Activated CD8-positive, alpha-beta memory T cell treated with anti-CD3 and anti-CD28 coated beads, Interleukin-2, amount 50 U/mL, for 1 hour (primary cell): Measurements from ENCODE around the gene SAG.
"Not testable (repeated sequence)": the region's sequence is repeated elsewhere in the genome, so short reads cannot be mapped to it uniquely, and the experiment has no call there.

Experiments used
- DNase-seq: peaks from one replicate; pipeline ENCODE4 v3.0.0-alpha.2; 2020; ENCODE audit errors: extremely low read depth

SAG gene

DNA sequence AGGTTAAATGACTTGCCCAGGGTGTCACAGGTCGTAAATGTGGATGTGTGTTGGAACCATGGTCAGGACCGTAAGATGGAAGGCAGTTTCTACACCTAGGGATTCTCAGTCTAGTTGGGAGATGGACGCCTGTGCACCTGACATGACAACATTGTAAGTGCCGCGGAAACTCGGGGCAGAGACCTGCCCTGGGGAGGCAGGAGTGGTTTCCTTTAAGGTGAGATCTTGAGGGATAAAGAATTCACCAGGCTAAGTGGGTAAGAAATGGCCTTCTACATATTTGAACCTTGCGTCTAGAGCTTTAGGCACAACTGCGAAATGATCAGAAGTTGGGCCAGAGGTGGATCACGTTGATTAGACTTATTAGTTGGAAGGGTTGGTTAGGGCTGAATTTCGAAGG, 48.3 kb downstream of the SAG start:
- DNase-seq: no peak

DNA sequence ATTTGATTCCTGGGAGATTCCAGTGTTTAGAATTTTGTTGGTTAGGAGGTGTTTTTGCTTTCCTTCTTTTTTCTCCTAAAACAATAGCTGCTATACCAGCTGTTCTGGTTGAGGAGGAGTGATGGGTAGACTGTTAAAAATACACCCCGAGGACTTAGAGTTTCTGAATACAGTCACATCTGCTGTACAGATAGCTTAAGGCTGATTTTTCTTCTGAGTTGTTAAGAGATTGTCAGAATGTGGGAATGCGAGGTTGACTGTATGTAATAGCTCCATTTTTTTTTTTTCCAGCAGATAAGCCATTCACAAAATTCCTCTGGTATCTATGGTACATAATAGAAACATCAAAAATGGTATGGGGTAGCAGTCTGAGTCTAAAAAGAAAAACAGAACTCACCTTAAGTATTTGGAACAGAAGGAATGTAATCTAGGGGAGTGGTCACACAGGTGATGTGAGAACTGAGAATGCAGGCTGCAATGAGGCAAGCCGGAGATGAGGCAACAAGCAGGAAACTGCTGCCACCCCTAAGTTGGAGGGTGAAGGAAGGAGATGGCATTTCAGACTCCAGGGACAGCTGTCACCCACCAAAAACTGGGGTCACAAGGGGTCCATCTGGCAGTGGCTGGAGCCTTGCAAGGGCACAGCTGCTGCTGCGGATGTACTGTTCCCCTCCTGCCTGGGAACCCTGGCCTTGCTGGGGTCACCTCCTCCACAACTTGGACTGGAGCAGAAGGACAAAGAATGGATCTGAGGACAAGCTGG, 49.1 kb downstream of the SAG start:
- no peak for DNase-seq

DNA sequence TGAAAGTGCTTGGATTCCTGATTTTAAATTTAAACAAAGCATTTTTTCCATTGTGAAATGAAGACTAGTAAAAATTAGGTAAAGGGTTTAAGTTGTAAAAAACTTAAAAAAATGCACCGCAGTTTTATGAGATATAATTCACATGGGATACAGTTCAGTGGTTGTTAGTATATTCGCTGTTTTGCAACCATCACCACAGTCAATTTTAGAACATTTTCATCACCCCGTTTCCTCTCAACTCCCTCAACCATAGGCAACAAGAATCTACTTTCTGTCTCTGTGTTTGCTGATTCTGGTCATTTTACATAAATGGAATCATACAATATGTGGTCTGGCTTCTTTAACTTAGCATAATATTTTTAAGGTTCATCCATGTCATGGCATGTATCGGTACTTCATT, 50.7 kb downstream of the SAG start:
- DNase-seq: no peak

DNA sequence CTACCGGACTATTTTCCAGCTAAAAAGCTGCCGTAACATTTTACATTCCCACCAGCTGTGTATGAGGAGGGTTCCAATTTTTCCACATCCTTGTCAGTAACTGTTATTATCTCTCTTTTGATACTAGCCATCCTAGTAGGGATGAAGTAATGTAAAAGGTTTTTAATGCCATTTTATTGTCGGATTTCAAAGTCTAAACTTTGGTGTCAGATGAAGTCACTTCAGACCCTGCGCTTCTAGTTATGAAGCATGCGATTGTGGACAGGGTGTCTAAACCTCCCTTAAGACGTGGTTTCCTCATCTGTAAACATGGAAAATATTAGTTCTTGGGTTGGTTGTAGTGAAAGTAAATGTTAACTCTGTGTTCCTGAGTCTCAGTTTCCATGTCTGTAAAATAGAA, 51.3 kb downstream of the SAG start:
- no peak for DNase-seq

DNA sequence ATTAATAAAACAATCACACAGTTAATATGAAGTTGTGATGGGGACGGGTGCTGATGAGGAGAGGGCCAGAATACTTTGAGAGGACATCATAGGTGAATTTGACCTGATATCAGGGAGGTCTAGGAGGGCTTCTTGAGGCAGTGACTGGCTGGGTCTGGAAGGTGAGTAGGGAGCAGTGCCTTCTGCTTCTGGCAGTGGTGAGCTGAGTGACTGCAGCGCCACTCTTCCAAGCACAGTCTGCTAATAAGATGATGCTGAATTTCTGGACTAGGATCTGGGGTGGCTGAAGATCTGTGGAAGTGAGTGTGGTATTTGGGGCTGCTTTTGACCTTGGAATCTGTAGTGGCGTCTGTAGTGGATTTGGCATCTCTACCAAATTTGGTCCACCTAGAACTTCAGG, 52.2 kb downstream of the SAG start:
- no peak for DNase-seq

DNA sequence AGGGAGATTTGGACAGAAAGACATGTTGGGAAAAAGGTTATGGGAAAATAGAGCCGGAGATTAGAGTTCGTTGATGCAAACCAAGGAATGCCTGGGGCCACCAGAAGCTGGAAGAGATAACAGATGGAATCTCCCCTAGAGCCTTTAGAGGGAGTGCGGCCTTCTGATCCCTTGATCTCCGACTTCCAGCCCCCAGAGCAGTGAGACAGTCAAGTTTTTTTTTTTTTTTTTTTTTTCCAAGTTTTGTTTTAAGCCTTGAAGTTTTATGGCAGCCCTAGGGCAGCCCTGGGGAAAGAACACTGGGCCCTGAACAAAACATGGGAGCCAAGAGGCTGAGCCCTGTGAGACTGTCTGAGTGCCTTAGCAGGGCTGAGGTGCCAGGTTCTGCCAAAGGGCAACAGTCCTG, 53.2 kb downstream of the SAG start:
- no peak for DNase-seq

DNA sequence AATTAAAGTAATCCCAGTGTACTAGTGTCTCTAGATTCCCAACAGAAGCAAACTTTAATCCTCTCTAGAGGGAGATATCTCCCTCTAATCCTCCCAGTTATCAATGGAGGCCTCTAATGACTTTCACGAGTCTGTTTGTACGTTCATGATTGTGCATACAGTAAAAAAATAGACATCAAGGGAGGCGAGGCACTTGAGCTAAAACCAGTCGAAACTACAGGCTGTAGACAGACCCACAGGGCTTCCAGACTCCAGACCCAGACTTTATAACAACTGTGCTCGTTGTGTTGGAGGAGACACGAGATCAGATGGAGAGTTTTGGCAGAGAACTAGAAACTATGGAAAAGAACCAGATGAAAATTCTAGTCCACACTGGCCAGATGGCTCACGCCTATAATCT, 53.7 kb downstream of the SAG start:
- DNase-seq: no peak

DNA sequence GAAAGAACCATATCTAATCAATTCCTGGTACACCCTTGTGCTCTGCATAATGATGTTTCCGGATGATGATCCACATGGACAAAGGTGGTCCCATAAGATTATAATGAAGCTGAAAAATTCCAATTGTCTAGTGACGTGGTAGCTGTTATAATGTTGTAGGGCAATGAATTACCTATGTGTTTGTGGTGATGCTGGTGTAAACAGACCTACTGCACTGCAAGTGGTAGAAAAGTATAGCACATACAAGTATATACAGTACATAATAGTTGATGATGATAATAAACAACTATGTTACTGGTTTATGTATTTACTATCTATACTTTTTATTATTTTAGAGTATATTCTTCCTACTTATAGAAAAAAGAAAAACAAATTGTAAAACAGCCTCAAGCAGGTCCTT, 55.1 kb downstream of the SAG start:
- DNase-seq: no peak

DNA sequence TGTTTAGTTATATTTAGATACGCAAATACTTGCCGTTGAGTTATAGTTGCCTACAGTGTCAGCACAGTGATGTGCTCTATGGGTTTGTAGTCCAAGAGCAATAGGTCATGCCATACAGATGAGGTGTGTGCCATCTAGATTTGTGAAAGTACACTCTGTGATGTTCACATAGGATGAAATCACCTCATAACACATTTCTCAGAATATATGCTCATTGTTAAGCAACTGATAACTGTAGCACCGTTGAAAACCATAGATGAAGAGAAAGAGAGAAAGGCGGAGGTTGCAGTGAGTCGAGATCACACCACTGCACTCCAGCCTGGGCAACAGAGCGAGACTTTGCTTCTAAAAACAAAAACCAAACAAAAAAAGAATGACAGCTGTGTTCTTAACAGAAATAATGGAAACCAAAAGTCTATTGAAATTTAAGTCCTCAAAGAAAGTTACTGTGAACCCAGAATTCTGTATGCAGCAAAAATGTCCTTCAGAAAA, 56.2 kb downstream of the SAG start:
- DNase-seq: no peak

DNA sequence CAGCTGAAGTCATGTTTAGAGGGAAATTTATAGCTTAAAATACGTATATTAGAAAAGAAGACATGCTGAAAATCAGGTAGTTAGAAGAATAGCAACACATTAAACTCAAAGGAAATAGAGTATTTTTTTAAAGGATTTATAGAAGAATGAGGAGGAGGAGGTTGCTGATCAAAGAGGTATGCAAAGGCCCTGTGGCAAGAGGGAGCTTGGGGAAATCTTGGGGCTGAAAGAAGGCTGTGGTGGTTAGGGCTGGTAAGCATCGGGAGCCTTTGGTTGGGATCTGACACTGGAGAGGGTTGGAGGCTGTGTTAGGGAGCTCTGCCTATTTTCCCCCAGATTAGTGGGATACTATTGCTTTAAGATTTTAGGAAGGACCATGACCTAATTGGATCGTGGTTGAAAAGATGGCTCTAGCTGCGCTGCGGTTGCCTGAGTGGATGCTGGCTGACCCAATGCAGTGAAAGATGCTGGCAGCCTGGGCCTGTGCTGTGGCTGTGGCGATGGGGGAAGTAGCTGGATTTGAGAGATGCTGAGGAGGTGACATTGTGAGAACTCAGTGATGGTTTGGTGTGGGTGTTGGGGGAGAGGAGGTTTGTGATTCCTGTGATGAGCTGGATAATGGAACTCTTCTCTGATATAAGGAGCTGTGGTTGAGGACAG, 58.4 kb downstream of the SAG start:
- no peak for DNase-seq

DNA sequence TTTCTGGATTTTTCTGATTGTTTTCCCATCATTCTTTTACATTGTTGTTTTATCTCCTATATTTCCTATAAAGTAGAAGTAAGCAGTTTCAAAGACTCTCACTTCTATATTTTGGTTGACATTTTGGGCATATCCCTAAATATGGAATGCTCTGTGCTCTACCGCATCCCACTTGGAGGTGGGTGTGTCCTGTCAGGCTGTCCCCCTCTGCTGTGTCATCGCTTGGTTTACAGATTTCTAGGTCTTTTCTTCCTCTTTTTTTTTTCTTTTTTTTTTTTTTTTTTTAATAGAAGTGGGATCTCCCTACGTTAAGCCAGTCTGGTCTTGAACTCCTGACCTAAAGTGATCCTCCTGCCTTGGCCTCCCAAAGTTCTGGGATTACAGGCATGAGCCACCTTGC, 60.0 kb downstream of the SAG start:
- no peak for DNase-seq

DNA sequence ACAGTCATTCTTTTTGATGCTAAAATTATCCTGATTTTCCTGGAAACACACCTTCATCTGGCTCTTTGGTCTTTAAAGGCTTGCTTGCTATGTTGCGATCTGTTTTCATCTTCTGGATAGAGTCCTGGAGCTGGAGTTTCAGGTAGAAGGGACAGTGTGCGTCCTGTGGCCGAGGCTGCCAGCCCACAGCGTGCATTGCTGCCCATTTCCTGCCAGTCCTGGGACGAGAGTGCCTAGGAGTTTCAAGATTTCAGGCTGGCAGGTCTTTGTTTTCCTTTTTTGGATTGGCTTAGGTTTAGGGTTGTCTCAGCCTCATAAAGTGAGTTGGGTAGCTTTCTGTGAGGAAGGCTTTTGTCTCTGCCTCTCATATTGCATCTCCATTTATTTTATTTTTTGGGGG, 61.1 kb downstream of the SAG start:
- DNase-seq: no peak

DNA sequence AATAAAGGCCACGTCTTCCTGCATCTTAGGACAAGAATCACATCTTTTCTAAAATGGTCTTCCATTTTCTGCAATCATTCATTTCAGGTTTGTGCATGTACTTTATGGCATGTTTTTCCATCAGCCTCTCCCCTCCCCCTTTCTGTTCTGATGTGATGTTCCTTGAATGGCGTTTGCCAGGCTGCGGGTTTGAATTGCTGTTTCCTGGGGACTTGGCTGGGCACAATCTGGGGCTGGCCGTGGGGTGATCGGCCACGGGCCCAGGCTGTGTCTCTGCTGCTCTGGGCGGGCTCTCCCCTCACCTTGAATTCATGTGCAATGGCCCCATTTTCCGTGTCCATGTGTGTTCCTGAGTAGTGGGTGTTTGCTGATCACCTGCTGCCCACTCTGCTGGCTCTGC, 61.8 kb downstream of the SAG start:
- no peak for DNase-seq

DNA sequence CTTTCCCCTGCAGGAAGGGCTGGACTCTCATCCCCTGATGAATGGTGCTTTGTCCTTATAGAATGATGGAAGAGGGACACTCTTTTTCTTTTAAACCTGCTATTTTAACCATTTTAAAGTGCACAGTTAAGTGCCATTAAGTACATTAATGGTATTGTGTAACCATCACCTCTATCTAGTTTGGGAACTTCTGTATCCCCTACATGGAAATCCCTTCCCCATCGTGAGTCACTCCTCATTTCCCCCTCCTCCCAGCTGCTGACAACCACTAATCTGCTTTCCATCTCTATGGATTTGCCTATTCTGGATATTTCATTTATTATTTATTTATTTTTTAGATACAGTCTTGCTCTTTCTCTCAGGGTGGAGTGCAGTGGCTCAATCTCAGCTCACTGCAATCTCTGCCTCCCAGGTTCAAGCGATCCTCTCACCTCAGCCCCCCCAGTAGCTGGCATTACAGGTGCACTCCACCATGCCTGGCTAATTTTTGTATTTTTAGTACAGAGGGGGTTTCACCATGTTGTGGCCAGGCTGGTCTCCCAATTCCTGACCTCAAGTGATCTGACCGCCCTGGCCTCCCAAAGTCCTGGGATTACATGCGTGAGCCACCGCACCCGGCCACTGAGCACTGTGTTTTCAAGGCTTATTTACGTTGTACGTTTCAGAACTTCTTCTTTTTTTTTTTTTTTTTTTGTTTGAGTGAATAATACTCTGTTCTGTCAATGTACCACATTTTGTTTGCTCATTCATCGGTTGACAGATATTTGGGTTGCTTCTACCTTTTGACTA, 62.5 kb downstream of the SAG start:
- no peak for DNase-seq

DNA sequence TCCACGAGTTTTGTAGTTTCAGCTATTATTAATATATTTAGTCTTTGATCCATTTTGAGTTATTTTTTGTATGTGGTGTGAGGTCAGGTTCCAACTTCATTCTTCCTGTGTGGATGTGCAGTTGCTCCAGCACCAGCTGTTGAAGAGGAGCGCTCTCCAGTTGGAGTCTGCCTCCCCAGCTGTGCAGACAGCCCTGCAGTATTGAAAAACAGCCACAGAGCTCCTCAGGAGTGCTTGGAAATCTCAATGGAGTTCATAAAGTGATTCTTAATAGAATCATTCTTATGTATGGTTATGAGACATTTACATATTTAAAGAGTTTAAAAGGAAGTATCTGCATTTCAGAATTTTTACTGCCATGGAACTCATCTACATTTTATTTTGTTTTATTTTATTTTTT, 64.0 kb downstream of the SAG start:
- DNase-seq: no peak

DNA sequence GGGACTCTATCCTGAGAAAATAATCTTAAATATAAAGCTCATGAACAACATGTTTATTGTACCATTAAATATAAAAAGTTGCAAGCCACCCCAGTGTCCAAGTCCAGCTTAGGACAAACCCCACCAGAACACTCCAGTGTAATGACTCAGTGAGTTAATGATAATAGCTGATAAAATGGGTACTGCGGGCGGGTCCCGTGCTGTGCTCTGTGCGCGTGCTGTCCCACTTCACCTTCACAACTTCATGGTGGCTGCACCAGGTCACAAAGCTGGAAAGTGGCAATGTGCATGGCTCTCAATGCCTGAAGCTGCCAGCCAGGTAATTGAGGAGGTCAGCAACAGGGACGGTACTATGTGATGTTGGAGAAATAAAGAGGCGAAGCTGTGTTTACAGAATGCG, 65.2 kb downstream of the SAG start:
- DNase-seq: no peak

DNA sequence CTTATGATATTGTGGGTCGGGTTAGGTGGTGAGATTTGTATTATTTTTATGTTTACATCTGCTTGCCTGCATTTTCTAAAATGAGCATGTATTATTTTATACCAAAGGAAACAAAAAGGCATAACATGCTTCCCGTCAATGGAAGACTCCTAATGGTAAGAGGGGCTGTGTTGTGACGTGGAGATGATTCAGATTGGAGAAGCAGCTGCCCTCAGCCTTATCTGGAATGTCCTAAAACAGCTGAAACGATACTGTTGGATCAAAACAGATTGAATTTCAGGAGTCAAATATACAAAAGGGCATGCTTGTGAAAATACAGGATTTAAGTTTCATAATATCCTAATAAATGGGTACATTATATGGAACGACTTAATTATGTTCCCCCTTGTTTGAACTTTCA, 65.7 kb downstream of the SAG start:
- DNase-seq: no peak

DNA sequence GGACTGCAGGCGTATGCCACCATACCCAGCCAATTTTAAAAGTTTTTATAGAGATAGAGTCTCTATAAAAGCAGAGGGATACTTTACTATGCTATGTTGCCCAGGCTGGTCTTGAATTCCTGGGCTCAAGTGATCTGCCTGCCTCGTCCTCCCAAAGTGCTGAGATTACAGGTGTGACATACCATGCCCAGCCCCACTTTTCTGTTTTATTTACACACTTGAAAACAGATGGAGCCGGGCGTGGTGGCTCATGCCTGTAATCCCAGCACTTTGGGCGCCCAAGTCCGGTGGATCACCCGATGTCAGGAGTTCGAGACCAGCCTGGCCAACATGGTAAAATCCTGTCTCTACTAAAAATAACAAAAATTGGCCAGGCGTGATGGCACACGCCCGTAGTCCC, 67.2 kb downstream of the SAG start:
- not testable (repeated sequence) for DNase-seq

DNA sequence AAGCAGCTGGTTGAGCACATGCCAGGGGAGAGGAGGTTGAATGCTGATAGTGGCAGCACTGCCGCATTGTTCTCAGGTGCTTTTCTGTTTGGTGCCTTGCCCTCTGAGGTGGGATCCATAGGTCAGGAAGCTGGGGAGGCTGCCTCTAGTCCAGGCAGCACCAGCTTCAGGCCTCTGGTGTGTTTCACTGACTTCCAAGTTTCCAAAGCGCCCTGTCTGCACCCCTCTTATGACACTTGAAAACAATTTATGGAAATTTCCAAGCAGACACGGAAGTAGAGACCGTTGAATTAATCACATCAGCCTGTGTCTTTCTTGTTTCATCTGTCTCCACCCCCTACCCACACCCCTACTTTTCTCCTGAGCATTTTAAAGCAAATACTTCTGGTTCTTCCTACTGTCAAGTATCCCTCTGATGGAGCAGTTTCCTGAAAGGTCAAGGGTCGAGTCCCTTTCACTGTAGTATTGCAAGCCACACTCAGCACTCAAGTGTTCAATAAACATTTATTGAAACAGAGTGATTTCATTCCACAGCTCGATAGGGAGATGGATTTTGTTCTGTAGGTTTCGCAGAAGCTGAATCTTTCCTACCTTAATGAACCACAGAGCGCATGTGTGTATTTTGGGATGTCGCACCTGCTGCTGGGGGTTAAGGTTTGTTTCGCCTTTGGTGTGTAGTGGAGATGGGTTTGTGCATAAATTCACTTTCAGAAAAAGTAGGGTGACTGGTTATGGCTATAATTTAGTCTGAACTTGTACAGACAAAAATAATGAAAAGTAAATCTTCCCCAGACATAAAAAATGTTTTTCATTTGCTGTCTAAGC, 68.1 kb downstream of the SAG start:
- DNase-seq: no peak

DNA sequence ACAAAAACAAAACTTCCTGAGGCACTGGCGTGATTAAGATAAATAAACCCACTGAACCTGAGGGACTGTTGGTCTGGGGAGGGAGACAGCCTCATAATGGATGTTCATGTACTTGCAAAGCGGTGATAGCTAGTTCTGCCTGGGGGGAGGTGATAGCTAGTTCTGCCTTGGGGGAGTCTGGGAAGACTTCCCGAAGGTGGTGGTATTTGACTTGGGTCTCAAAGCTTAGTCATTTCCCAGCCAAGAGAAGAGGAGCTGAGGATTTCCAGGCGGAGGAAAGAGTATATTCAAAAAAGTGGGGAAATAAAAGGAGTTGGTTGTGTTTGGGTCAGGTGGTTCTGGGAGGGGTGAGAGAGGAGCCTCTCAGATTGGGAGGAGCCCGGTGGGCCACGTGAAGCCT, 71.4 kb downstream of the SAG start:
- no peak for DNase-seq

DNA sequence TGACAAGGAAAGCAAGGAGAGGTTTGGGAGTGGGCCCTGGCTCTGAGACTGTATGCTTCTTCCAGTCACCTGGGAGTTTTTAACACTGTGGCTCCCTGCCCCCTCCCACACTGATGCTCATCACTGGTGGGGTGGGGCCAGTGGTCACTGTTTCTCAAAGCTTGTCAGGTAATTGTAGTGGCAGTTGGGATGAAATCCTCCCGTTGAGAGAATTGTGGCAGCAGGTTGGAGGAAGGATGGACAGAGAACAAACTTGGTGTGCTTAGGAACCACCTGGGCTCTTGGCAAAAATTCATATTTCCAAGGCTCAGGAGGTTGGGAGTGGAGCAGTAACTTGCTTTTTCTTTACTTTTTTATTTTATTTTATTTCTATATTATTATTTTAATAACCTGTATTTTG, 71.8 kb downstream of the SAG start:
- DNase-seq: no peak
